Stimulated activated CD8-positive, alpha-beta memory T cell treated with anti-CD3 and anti-CD28 coated beads, Interleukin-15, amount 100 ng/mL, for 24 hours (primary cell): ENCODE data around the gene HSFX3.
"Not testable (repeated sequence)": the region's sequence is repeated elsewhere in the genome, so short reads cannot be mapped to it uniquely, and the experiment has no call there.

Experiments used
- DNase-seq: peaks from one replicate; pipeline ENCODE4 v3.0.0-alpha.2; 2020; ENCODE audit warnings: low read depth

HSFX3 gene, protein sequence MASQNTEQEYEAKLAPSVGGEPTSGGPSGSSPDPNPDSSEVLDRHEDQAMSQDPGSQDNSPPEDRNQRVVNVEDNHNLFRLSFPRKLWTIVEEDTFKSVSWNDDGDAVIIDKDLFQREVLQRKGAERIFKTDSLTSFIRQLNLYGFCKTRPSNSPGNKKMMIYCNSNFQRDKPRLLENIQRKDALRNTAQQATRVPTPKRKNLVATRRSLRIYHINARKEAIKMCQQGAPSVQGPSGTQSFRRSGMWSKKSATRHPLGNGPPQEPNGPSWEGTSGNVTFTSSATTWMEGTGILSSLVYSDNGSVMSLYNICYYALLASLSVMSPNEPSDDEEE

DNA sequence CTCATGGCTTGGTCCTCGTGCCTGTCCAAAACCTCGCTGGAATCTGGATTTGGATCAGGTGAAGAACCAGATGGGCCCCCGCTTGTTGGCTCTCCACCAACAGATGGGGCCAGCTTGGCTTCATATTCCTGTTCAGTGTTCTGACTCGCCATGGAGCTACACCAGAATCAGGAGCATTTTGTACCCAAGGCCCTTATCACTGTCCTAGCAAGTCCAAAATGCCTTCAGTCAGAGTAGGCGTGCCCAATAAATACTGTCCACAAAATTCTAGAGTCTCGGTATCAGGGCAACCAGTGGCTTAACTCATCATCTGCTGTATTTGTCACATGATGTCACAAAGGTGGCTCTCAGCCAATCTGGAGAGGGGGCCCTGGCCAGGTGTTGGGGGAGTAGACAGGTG is at the start of gene HSFX3:
Gene HSFX3, minus strand, starts transcription at position 224 of the 400 bp plus-strand sequence. Its CDS starts 72 bp downstream, at position 152.
- DNase-seq = not testable (repeated sequence)

DNA sequence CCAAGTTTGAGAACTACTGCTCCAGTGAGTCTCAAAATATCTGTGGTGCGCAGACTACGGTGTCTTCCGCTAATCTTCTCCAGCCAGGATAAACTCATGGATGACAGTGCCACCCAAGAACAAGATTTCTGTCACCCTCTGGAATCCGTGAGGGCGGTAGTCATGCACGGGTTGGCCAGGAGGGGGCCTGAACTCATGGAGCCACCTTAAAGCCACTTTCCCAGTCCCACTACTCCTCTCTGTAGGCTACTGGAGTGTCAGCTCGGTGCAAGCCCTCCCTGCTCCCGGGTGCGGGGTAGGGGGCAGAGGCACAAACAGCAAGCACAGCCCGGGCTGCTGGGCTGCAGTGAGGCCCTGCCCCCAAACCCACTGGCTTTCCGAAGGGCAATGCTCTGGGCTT is 48.9 kb upstream of the HSFX3 start:
- DNase-seq = not testable (repeated sequence)

DNA sequence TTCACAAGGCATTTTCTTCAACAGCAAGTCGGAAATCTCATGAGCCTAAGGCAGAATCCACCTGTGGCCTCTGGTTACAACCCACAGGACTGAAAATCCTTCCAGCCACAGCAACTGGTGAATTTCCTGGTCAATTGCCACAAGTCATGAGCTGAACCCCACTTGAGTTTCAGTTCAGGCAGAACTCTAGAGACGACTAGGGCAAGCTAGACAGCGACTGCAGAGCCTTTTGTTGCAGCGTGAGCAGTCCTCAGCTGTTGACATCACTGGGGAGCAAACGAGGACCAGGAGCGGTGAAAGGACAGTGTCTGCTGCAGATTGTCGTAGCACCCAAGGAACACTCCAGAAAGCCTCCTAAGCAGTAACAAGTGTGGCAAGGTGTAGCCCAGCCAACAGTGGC is 46.2 kb upstream of the HSFX3 start:
- DNase-seq = not testable (repeated sequence)

DNA sequence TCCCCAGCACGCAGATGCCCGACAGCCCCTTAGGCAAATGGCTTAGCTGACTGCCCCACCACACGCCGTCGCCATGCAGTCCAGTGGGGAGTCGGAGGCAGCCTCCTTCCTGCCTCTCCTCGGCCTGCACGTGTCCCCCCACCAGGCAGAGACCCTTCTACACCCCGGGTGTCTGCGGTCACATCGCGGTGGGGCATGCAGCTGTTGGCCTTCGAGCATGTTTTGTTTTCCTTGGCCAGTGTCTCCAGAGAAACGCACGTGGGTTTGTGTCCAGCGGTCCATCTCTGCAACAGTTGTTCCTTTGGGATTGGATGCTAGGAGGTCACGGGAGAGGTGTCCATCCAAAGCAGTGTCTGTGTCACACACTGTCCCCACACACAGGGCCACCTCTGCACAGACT is 45.5 kb upstream of the HSFX3 start, which contains the start of gene HSFX2:
Gene HSFX2, minus strand, starts transcription at position 101 of the 400 bp plus-strand sequence. CDS start 614 bp downstream, outside the sequence.
- not testable (repeated sequence) for DNase-seq

DNA sequence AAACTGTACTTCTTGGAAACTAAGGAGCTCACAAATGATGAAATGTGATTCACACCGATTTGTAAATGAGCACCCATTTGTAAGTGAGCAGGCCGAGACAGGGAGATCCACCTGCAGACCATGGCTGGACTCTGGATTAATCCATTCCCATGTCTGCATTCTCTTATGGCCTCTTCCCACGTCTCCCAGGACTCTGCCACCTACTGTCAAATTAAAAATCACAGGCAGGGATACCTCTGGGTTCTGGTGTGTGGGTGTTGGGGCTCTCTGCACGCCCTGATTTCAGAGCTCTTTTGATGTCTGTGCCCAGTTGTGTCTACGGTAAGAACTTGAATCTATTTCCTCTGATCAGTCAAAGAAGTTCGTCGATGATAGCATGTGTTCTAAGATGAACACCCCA is 41.3 kb upstream of the HSFX3 start:
- DNase-seq = not testable (repeated sequence)

DNA sequence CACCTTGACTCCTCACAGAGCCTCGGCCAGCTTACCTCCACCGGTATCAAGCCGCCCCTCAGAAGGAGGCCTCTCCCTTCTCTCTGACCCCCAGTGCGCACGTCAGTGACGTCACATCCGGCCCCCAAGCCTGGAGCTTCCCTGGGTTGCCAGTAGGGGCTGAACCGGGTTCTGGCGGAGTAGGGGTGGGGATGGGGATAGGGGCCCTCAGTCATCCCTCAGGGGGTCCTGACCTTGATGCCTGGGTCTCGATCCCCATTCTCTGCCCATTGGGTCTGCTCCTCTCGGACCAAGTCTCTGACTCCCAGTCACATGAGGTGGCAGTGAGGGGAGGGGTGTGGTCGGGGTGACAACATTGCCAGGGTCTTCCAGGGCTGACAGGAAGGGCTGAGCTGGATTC is 37.6 kb upstream of the HSFX3 start, which contains the start of gene MAGEA9B:
Gene MAGEA9B, minus strand, starts transcription at position 101 of the 400 bp plus-strand sequence. CDS start 4,280 bp downstream, outside the sequence.
- not testable (repeated sequence) for DNase-seq

DNA sequence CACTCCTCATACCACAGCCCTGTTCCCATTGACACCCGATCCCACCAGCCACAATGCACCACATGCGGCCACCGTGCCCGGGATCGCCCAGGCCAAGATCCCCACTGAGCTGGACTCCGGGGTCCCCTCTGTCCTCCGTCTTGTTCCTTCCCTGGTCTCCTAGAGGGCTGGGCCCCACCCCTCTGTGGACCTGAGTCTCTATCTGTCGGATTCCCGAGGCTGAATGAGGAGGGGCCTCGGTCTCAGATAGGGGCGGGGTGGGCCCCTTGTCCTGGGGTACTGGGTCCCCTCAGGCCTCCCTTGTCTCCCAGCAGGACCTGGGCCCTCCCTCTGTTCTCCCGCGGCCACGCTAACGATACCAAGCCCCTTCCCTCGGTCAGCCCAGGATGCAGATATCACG is 35.9 kb upstream of the HSFX3 start:
- not testable (repeated sequence) for DNase-seq

DNA sequence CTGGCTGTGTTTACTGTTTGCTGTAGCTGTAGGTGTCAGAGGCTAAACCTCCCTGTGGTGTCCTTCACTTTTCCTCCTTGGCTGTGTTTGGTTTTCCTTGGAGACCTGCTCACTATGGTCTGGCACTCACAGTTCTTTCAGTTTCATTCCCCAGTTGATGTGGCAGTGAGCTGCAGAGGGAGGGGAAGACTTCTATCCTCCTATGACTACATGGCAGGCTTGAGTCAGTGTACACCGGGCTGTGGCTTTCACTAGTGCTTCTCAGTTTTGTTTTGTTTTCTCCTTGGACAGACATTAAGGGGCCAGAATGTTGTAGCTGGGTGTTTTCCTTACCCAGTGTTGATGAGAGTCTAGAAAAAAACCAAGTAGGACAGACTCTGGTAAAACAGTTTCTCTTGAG is 23.7 kb upstream of the HSFX3 start:
- DNase-seq = not testable (repeated sequence)

DNA sequence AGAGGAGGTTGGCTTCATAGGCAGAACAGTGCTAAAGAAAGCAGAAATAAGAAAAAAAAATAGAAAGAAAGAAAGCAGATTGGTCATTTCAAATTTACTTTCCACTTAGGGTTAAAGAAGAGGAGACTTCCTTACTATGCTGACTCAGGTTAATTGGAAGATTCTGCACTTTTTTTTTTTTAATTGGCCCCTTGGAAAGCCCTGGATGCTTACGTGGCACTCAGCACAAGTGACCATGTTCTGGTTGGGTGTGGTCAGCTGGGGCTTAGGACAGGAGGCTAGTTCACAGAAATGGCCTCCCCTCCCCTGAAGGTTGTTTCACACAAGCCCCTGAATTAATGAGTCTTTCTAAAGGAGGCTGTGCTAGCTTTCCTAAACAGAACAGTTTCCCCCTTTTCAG is 23.0 kb upstream of the HSFX3 start:
- DNase-seq = no peak

DNA sequence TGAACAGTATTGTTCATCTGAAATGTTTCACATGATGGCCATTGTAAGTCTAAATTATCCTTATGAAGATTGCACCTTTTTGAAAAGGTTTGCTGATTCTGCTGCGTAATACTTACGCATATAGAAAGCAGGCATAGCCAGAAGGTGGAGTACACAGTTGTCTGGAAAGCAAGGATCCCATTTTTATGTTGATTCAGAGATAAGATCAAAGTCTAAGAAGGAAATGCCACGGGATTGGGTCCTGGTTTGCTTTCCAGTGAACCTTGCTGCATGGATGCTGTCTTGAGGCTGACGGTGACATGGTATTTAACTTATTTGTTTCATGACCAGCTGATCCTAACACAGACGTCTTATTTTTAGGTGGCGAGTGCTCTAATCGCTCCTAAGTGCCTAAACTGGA is 22.0 kb upstream of the HSFX3 start:
- DNase-seq = no peak

DNA sequence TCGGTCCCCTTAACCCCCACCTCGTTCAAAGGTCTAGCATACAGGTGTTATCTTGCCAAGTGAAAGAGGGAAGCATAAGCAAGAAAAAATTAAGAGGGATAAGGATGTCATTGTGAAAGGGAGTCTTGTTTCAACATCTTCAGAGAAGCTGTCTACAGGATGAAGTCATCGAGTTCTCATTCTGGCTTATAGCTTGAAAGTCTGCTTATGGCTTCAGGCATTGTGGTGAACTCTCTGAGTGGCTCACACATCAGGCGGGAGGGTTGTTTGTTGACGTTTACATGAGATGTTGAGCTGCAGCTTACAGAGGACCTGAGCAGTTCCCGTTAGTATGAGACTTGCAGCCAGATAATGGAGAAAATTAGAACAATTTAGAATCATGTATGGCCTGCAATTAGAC is 20.9 kb upstream of the HSFX3 start:
- DNase-seq = no peak

DNA sequence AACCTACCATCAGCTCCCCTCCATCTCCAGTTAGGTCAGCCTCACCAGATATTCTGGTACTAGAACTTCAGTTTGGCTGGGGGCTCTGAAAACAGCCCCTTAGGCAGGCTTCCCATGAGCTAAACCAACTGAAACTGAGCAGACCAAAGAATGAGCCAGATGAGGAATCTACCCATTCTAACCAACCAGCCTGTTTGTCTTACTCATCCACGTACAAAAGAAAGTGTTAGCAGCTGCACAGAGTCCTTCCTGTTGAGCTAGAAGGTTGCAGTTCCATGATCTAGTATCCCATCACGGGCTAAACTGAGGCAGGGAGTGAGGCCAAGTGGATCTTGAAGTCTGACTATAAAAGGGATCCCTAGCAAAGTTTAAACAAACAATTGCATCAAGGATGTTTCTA is 20.0 kb upstream of the HSFX3 start:
- no peak for DNase-seq

DNA sequence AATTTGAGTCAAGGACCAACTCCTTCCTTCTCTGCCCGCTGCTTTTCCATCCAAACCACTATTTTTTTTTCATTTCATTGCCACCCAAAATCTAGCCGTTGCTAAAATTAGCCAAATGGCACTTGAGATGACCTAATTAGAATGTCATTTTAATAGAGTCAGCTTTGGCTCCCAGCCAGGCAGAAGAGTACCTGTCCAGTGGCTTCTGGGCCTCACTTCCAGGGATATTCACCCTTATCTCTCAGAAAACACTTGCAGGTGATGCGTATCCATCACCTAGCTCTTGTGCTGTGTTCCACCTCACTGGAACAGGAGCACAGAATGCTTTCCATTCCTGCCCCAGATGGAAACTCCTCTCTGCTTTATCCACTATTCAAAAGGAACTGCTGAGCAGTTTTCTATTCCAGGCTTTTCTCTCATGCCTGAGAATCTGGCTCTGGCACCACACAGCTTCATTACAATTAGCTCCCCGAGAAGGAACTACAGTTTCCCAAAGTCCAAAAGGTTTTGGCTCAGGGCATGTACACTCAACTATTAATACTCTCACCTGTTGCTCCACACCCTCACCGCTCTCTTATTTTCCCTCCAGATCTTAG is 19.1 kb upstream of the HSFX3 start:
- DNase-seq = no peak

DNA sequence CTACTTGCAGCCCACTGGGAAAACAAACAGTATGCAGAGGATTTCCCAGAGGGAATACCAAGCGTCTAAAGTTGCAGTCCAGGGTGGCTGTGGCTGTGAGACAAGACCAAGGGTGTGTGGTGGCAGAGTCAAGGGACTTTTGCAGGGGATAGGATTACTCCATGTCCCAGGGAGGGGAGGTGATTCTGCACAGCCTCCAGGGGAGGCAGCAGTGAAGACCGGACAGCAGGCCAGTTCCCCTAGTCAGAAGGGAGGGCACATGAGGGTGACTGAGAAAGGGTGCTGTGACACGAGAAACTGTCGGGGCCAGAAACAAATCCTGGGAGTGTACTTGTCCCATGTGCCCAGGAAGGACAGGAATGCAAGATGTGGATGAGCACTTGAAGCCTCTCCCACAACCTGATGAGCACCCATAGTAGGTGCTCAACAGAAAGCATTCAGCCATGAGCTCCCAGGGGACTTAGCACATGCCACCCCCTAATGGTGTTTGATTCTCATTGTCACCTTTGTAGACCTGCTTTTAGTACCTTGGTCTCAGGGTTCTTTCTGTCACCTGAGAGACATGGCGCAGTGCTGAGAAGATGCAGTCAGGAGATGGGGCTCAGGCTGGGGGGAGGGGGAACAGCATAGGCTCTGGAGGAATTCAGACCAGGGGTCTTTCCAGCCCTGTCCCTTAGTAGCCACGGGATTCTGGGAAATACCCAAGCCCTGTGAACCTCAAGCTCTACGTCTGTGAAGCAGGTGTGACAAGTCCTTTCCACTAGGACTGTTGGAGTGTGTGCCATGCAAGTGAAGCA is 18.1 kb upstream of the HSFX3 start:
- DNase-seq = no peak

DNA sequence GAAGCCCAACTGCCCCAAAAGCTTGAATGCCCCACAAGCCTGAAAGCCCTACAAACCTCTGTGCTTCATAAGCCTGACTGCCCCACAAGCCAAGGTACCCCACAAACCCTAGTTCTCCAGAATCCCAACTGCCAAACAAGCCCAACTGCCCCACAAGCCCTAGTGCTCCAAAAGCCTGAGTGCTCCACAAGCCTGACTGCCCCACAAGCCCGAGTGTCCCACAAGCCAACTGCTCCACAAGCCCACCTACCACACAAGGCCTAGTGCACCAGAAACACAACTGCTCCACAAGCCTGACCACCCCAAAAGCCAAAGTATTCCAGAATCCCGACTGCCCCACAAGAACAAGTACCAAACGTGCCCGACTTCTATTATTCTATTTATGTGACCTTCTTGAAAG is 13.6 kb upstream of the HSFX3 start:
- no peak for DNase-seq

DNA sequence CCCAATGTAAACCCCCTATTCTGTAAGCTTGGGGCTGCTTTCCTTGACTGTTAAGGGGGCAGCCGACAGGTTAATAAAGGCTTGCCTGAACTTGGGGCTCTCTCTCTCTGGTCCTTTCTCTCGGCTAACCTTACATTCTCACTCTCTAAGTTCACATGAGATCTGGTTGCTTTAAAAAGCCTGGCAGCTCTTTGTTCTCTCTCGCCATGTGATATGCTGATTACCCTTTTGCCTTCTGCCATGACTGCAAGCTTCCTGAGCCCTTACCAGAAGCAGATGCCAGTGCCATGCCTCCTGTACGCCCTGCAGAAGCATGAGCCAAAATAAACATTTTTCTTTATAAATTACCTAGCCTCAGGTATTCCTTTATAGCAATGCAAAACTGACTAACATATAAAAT is 5.5 kb upstream of the HSFX3 start:
- not testable (repeated sequence) for DNase-seq

DNA sequence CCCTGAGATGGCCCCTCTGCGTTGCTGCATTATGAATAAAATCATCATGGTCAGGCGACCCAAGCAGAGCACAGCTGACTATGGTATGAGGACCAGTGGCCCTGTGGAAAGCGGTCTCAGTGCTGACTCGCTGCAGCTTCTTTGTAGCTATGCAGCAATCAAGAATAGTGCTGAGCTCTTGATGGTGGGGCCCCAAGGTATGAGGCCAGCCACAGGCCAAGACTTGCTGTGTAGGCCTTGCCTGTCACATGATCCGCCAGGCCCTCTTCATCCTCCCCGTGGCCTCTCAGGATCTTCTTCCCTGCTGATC is 2.2 kb upstream of the HSFX3 start:
- not testable (repeated sequence) for DNase-seq

DNA sequence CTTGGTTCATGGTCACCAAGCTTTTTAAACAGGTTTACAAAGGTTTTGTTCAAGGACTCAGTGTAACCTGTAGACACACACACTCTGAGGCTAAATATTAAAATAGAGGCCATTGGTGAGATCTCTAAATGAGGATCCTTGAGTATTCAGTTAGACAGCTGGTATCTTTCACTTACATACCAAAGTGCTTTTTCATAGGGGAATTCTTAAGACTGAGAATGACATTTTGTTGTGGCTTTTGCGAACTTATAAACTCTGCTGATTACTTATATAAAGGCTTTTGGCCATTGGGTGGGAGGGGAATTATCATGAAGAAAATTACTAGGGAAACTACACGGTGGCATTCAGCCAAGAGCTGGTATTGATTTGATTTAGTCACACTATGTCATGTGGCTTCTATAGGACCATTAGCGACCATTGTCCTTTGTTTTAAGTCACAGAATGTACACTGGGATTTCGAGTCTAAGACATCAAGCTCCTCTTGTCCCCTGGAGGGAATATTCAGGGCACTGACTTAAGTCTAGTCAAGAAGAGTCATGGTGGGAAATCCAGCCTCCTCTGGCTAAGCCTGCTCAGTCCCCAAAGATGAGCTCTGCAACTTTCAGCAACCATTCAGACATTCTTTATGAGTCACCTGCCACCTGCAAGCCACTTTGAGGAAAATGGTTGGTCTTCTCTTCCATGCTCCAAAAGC is 1.7 kb upstream of the HSFX3 start:
- not testable (repeated sequence) for DNase-seq

DNA sequence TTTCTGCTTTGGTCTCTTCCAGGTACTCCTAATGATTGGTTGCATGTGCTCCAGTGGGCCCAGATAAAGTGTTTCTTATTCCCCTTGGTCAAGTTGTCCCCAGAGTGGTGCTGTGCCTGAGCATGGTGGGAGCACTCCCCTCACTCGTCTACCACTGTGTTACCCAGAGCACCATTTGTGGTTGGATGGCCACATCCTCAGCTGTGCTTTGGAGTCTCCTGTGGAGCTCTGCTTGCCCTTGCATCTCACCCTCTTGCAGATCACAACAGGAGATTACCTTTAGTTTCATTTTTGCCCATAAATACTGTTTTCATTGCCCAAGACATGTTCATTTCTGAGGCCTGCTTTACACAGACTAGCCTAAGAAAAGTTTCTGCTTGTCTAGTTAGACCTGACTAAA is 730 bp upstream of the HSFX3 start:
- DNase-seq = not testable (repeated sequence)

DNA sequence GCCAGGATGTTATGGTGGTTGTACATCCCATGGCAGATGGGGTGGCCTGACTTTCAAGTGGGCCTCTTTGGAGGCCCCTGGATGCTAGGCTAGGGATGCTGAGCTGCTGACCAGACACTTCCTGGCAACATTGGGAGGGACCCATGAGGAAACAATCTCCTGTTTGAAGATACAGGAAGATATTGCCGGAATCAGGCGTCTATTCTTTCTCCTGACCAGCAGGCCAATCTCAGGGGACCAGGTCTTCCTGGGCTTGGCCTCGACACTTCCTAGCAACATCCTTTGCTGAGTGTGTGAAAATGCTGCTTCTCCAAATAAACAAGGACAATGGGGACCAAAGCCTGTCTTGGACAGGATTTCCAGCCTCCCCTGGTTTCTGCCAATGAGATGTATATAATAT is 1.9 kb downstream of the HSFX3 start:
- DNase-seq = not testable (repeated sequence)

DNA sequence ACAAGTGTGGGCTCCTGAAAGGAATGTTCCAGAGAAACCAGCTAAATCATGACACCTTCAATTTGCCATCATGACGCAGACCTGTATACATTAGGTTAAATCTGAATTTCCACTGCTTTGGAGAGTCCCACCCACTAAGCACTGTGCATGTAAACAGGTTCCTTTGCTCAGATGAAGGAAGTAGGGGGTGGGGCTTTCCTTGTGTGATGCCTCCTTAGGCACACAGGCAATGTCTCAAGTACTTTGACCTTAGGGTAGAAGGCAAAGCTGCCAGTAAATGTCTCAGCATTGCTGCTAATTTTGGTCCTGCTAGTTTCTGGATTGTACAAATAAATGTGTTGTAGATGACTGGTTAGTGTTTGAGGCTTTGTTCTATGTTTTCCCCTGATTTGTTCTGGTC is 2.8 kb downstream of the HSFX3 start:
- DNase-seq = not testable (repeated sequence)
